Inferior parietal cortex (tissue), 1 donor: Measurements from ENCODE around the gene ANKRD55.
"Not testable (repeated sequence)": the region's sequence is repeated elsewhere in the genome, so short reads cannot be mapped to it uniquely, and the experiment has no call there.

Experiments used
- DNase-seq: peaks from one replicate; pipeline ENCODE4 v3.0.0-alpha.2; 2016; ENCODE audit errors: extremely low spot score

Gene ANKRD55

GRCh38 chr5:56144211-56144610 lies 88.9 kb downstream of the ANKRD55 start:
- no peak for DNase-seq

GRCh38 chr5:56143373-56143714 lies 89.8 kb downstream of the ANKRD55 start:
- DNase-seq = no peak

- no peak for DNase-seq
Measured at GRCh38 chr5:56142614-56143372, 90.3 kb downstream of the ANKRD55 start.

GRCh38 chr5:56142233-56142613 lies 90.9 kb downstream of the ANKRD55 start:
- no peak for DNase-seq

- DNase-seq = no peak
Measured at GRCh38 chr5:56140073-56140472, 93.1 kb downstream of the ANKRD55 start.

GRCh38 chr5:56130664-56131063 lies 102.5 kb downstream of the ANKRD55 start:
- DNase-seq = no peak

GRCh38 chr5:56129288-56129687 lies 103.8 kb downstream of the ANKRD55 start:
- DNase-seq = no peak

- DNase-seq = no peak
Measured at GRCh38 chr5:56128113-56128512, 105.0 kb downstream of the ANKRD55 start.

GRCh38 chr5:56126487-56127179 lies 106.5 kb downstream of the ANKRD55 start:
- DNase-seq = no peak

- peak; percentile 57 for DNase-seq
Measured at GRCh38 chr5:56123531-56124243, 109.4 kb downstream of the ANKRD55 start.

GRCh38 chr5:56122360-56122985 lies 110.7 kb downstream of the ANKRD55 start:
- not testable (repeated sequence) for DNase-seq

GRCh38 chr5:56119050-56119449 lies 114.1 kb downstream of the ANKRD55 start:
- DNase-seq = no peak

GRCh38 chr5:56116599-56117141 lies 116.5 kb downstream of the ANKRD55 start:
- no peak for DNase-seq

- no peak for DNase-seq
Measured at GRCh38 chr5:56115589-56115988, 117.5 kb downstream of the ANKRD55 start.

GRCh38 chr5:56112526-56113121 lies 120.5 kb downstream of the ANKRD55 start:
- DNase-seq = no peak

GRCh38 chr5:56111404-56111781 lies 121.7 kb downstream of the ANKRD55 start:
- no peak for DNase-seq

GRCh38 chr5:56110646-56111403 lies 122.3 kb downstream of the ANKRD55 start:
- DNase-seq = no peak

GRCh38 chr5:56108246-56108645 lies 124.9 kb downstream of the ANKRD55 start:
- DNase-seq = no peak

- no peak for DNase-seq
Measured at GRCh38 chr5:56106837-56107236, 126.3 kb downstream of the ANKRD55 start.

- peak; percentile 39 for DNase-seq
Measured at GRCh38 chr5:56105511-56106291, 127.4 kb downstream of the ANKRD55 start.
